ENCODE results near the gene GDI2. TPM values are rescaled to one million over a fixed set of nuclear protein-coding genes. Genes with fewer than 3 reads are reported as not detected.

Gene GDI2
- total and polyA plus RNA-seq, 2 of the 13 experiments (the other 11 are each of a cell fraction or from before 2014, with no cell fraction given), result 153 to 477 TPM

GRCh38 chr10:5723692-5724091, 89.5 kb downstream of the GDI2 start (continued):
- TF ChIP-seq, protein P1, sequence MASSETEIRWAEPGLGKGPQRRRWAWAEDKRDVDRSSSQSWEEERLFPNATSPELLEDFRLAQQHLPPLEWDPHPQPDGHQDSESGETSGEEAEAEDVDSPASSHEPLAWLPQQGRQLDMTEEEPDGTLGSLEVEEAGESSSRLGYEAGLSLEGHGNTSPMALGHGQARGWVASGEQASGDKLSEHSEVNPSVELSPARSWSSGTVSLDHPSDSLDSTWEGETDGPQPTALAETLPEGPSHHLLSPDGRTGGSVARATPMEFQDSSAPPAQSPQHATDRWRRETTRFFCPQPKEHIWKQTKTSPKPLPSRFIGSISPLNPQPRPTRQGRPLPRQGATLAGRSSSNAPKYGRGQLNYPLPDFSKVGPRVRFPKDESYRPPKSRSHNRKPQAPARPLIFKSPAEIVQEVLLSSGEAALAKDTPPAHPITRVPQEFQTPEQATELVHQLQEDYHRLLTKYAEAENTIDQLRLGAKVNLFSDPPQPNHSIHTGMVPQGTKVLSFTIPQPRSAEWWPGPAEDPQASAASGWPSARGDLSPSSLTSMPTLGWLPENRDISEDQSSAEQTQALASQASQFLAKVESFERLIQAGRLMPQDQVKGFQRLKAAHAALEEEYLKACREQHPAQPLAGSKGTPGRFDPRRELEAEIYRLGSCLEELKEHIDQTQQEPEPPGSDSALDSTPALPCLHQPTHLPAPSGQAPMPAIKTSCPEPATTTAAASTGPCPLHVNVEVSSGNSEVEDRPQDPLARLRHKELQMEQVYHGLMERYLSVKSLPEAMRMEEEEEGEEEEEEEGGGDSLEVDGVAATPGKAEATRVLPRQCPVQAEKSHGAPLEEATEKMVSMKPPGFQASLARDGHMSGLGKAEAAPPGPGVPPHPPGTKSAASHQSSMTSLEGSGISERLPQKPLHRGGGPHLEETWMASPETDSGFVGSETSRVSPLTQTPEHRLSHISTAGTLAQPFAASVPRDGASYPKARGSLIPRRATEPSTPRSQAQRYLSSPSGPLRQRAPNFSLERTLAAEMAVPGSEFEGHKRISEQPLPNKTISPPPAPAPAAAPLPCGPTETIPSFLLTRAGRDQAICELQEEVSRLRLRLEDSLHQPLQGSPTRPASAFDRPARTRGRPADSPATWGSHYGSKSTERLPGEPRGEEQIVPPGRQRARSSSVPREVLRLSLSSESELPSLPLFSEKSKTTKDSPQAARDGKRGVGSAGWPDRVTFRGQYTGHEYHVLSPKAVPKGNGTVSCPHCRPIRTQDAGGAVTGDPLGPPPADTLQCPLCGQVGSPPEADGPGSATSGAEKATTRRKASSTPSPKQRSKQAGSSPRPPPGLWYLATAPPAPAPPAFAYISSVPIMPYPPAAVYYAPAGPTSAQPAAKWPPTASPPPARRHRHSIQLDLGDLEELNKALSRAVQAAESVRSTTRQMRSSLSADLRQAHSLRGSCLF (CRISPR knock-in tag; IDR thresholded peaks at IDR 0.05; ENCODE audit: borderline replicate concordance), result no peak
- TF ChIP-seq ZNF7 (CRISPR knock-in tag; IDR thresholded peaks at IDR 0.05) (no peak), ZNF883 (CRISPR knock-in tag; IDR thresholded peaks at IDR 0.05; ENCODE audit: not compliant biosample characterization) (no peak), MYC (CRISPR knock-in tag; IDR thresholded peaks at IDR 0.05; ENCODE audit: borderline replicate concordance) (no peak)
- TF ChIP-seq, protein P2, sequence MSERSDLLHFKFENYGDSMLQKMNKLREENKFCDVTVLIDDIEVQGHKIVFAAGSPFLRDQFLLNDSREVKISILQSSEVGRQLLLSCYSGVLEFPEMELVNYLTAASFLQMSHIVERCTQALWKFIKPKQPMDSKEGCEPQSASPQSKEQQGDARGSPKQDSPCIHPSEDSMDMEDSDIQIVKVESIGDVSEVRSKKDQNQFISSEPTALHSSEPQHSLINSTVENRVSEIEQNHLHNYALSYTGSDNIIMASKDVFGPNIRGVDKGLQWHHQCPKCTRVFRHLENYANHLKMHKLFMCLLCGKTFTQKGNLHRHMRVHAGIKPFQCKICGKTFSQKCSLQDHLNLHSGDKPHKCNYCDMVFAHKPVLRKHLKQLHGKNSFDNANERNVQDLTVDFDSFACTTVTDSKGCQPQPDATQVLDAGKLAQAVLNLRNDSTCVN (CRISPR knock-in tag; IDR thresholded peaks at IDR 0.05; ENCODE audit: borderline replicate concordance), result no peak

GRCh38 chr10:5720182-5720581, 93.1 kb downstream of the GDI2 start:
- POLR2A ChIA-PET, result no interaction called here
- H3K36me3 ChIP-seq (replicated peaks in 1 of 2; ENCODE audit: control insufficient read depth in 1 of 2, insufficient read depth in 2 of 2, low read length in 2 of 2), result peaks cover 2 to 32% of the 10 kb centered on the region in 2 experiments; a peak in 4 of 5 replicates
- no peak for TF ChIP-seq AKAP8 (CRISPR knock-in tag; IDR thresholded peaks at IDR 0.05)
- no peak for TF ChIP-seq ZNF616 (CRISPR knock-in tag; IDR thresholded peaks at IDR 0.05; ENCODE audit: low read depth)
- no peak for TF ChIP-seq ZBTB3 (CRISPR knock-in tag; IDR thresholded peaks at IDR 0.05; ENCODE audit: borderline replicate concordance, low read depth)
- TF ChIP-seq ZNF3 (CRISPR knock-in tag; IDR thresholded peaks at IDR 0.05), result no peak
- no peak for TF ChIP-seq HES4 (CRISPR knock-in tag; IDR thresholded peaks at IDR 0.05; ENCODE audit: borderline replicate concordance)
- no peak for TF ChIP-seq KLF9 (CRISPR knock-in tag; IDR thresholded peaks at IDR 0.05; ENCODE audit: low read depth)
- no peak for TF ChIP-seq IRF2 (CRISPR knock-in tag; IDR thresholded peaks at IDR 0.05)
- no peak for TF ChIP-seq REL (CRISPR knock-in tag; conservative IDR thresholded peaks at IDR 0.05)
- no peak for TF ChIP-seq SNAI1 (CRISPR knock-in tag; IDR thresholded peaks at IDR 0.05; ENCODE audit: borderline replicate concordance)
- TF ChIP-seq, protein P3, sequence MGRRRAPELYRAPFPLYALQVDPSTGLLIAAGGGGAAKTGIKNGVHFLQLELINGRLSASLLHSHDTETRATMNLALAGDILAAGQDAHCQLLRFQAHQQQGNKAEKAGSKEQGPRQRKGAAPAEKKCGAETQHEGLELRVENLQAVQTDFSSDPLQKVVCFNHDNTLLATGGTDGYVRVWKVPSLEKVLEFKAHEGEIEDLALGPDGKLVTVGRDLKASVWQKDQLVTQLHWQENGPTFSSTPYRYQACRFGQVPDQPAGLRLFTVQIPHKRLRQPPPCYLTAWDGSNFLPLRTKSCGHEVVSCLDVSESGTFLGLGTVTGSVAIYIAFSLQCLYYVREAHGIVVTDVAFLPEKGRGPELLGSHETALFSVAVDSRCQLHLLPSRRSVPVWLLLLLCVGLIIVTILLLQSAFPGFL (CRISPR knock-in tag; IDR thresholded peaks at IDR 0.05), result no peak
- no peak for TF ChIP-seq ZNF772 (CRISPR knock-in tag; IDR thresholded peaks at IDR 0.05)
- TF ChIP-seq MAX (IDR thresholded peaks at IDR 0.05), result no peak
- no peak for TF ChIP-seq CREM (IDR thresholded peaks at IDR 0.05)
- TF ChIP-seq CREM (CRISPR knock-in tag; IDR thresholded peaks at IDR 0.05), result no peak

More at GRCh38 chr10:5720182-5720581, 93.1 kb downstream of the GDI2 start:
- Histone ChIP-seq H3K27ac (ENCODE audit: extremely low read length, insufficient read depth, low read length) (no peak overlapping the region), H3K79me2 (ENCODE audit: insufficient read depth, low read length) (peaks cover 26% of the 10 kb centered on the region), H3K9ac (ENCODE audit: insufficient read depth, low read depth, low read length) (no peak overlapping the region), H3K9me3 (ENCODE audit: low read length) (no peaks in the 10 kb centered on the region), H3K4me1 (ENCODE audit: insufficient read depth, low read length) (no peaks in the 10 kb centered on the region), H3K4me3 (replicated peaks in 1 of 3; ENCODE audit: insufficient read depth in 1 of 3, low read depth in 2 of 3, low read length in 3 of 3) (no peak overlapping the region), H3K27me3 (ENCODE audit: control insufficient read depth in 1 of 2, insufficient read depth in 2 of 2, low read length in 2 of 2) (no peaks in the 10 kb centered on the region), H2AFZ (ENCODE audit: low read length) (no peak overlapping the region), H4K20me1 (ENCODE audit: insufficient read depth, low read length) (no peaks in the 10 kb centered on the region), H3K4me2 (ENCODE audit: low read depth, low read length) (no peak overlapping the region)
- CTCF ChIA-PET (ENCODE audit: low intra/inter-chr PET ratio, low total read pairs), result no interaction called here
- DNase-seq (ENCODE audit: low spot score) (no peak), ATAC-seq (no peak), FAIRE-seq (no peak)
- WGBS (ENCODE audit: low lambda C conversion rate), result 98% methylated on average over 7 of the region's 7 CpGs
- in situ Hi-C loops (cut with HindIII; ENCODE audit: extremely low pct_ligation_motif_present, low pct_unique_long_range_greater_than_20kb) (no loop called here), intact Hi-C loops (cut with micrococcal nuclease; ENCODE audit: unreplicated experiment) (no loop called here)
- no TSS peak for BruUV-seq (replicated peaks)
